Tibial nerve (tissue), 3 donors: ENCODE results near the gene SMYD3.

ENCODE experiments used
- CTCF ChIP-seq, 5 experiments: fragments of 200-600 bp in 3 of 5; fragments of 450-650 bp in 2 of 5; sonication (generic) in 3 of 5; IDR thresholded peaks; one replicate each; pipeline ENCODE4 v1.5.1; 2016 to 2019; ENCODE audit warnings: antibody characterized with exemption in 5 of 5, mild to moderate bottlenecking in 3 of 5, moderate library complexity in 2 of 5
- POLR2A ChIP-seq, 2 donors: fragments of 450-650 bp; IDR thresholded peaks; one replicate each; pipeline ENCODE4 v1.6.1; 2017; ENCODE audit warnings: antibody characterized with exemption in 2 of 2, mild to moderate bottlenecking in 2 of 2, moderate library complexity in 2 of 2

- TF ChIP-seq CTCF (IDR thresholded peaks at IDR 0.05): no peak
- TF ChIP-seq POLR2A (IDR thresholded peaks at IDR 0.05): no peak
Observed at GRCh38 chr1:246001837-246002230, 505.2 kb downstream of the SMYD3 start.
